ENCODE data around the gene WDR81.

Gene WDR81

DNA sequence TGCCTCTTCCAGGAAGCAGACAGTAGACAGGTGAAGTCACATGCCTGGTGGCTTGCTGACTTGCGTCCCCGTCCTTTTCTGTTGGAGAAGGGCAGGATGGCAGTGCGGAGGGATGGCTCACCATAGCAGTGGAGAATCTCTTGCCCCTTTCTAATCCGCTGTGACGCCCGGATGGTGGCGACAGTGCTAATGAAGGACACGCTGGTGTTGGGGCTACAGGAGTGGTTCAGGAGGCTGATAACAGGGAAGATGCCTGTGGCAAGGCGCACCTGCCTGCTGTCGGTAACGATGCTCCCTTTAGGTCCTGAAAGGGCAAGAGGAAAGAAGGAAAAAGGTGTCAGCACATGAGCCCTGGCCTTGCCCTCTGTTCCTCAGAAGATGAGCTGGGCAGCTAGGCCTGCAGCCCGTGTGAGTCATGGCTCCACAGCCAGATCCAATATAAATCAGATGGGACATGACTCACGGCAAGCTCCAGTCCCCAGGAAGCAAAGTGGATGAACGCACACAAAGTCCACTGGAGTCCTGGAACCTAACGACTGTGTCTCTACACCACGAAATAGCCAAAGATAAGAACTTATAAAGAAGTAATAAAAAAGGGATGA lies 62.9 kb downstream of the WDR81 start:
- TF ChIP-seq SPI1 (IDR thresholded peaks at IDR 0.05; ENCODE audit: borderline replicate concordance, low read depth): no peak
- TF ChIP-seq, protein P1, sequence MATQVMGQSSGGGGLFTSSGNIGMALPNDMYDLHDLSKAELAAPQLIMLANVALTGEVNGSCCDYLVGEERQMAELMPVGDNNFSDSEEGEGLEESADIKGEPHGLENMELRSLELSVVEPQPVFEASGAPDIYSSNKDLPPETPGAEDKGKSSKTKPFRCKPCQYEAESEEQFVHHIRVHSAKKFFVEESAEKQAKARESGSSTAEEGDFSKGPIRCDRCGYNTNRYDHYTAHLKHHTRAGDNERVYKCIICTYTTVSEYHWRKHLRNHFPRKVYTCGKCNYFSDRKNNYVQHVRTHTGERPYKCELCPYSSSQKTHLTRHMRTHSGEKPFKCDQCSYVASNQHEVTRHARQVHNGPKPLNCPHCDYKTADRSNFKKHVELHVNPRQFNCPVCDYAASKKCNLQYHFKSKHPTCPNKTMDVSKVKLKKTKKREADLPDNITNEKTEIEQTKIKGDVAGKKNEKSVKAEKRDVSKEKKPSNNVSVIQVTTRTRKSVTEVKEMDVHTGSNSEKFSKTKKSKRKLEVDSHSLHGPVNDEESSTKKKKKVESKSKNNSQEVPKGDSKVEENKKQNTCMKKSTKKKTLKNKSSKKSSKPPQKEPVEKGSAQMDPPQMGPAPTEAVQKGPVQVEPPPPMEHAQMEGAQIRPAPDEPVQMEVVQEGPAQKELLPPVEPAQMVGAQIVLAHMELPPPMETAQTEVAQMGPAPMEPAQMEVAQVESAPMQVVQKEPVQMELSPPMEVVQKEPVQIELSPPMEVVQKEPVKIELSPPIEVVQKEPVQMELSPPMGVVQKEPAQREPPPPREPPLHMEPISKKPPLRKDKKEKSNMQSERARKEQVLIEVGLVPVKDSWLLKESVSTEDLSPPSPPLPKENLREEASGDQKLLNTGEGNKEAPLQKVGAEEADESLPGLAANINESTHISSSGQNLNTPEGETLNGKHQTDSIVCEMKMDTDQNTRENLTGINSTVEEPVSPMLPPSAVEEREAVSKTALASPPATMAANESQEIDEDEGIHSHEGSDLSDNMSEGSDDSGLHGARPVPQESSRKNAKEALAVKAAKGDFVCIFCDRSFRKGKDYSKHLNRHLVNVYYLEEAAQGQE (IDR thresholded peaks at IDR 0.05; ENCODE audit: insufficient replicate concordance, low read depth): no peak
- TF ChIP-seq, protein P2, sequence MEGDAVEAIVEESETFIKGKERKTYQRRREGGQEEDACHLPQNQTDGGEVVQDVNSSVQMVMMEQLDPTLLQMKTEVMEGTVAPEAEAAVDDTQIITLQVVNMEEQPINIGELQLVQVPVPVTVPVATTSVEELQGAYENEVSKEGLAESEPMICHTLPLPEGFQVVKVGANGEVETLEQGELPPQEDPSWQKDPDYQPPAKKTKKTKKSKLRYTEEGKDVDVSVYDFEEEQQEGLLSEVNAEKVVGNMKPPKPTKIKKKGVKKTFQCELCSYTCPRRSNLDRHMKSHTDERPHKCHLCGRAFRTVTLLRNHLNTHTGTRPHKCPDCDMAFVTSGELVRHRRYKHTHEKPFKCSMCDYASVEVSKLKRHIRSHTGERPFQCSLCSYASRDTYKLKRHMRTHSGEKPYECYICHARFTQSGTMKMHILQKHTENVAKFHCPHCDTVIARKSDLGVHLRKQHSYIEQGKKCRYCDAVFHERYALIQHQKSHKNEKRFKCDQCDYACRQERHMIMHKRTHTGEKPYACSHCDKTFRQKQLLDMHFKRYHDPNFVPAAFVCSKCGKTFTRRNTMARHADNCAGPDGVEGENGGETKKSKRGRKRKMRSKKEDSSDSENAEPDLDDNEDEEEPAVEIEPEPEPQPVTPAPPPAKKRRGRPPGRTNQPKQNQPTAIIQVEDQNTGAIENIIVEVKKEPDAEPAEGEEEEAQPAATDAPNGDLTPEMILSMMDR (IDR thresholded peaks at IDR 0.05; ENCODE audit: insufficient read depth, low read length): no peak
- TF ChIP-seq POLR2AphosphoS5 (IDR thresholded peaks at IDR 0.05; ENCODE audit: low read depth): no peak
- no peak for TF ChIP-seq GABPA (IDR thresholded peaks at IDR 0.05; ENCODE audit: low read depth)
- no peak overlapping the region for H3K4me3 ChIP-seq (replicated peaks; ENCODE audit: insufficient read depth, low read length)
- H3K27me3 ChIP-seq (ENCODE audit: insufficient read depth, poor library complexity, severe bottlenecking): no peaks in the 10 kb centered on the region
- no peak for DNase-seq (ENCODE audit: low read depth in 1 of 2, low spot score in 1 of 2)
- no peak overlapping the region for H3K27ac ChIP-seq (replicated peaks)
